ENCODE results near the gene SH3PXD2A. TPM values are rescaled to one million over a fixed set of nuclear protein-coding genes. Genes with fewer than 3 reads are reported as not detected.

SH3PXD2A gene
- polyA plus RNA-seq, 1 experiment, result 50.2 TPM

DNA sequence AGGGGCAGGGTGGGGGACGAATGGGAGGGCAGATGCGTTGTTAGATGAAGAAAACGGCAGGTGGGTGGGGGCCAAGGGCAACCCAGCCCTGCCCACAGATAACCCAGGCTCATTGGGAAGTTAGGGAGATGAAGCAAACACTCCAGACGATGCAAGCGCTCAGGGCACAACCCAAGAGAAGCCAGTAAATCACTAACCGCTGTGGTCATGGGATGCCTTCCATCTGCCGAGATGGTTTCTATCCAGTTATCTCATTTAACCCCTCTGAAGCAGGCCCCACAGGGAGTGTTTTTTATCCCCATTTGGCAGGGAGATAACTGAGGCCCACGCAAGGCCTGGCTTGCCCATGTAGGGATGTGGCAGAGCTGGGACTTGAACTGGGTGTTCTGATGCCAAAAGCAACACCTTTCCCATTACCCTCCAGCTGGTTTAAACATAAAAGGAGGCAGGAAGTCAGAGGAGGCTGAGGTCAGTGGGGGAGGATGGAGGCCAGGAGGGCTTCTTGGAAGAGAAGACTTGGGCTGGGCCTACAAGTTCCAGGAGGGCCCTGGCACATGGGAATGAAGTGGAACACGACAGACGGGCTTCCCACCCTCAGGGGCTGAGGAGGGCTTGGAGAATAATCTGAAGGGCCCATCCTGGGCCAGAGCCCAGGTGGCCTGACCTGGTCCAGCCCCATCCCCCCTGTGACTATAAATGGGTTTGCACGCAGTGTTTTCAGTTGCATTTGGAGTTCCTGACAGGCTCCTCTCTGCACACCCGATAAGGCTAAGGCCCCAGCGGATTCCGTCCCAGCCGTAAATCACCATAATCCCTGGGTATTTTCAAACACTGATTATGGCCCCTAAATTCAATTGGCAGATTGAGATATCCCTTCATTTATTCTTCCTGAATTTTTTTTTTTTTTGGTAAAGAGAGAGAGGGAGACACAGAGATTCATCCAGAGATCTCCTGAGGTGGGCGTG is 281.0 kb downstream of the SH3PXD2A start:
- H3K36me3 ChIP-seq (ENCODE audit: control insufficient read depth, insufficient read depth, low read length), result no peaks in the 10 kb centered on the region
- ChIA-PET CTCF (no interaction called here), POLR2A (no interaction called here)
- TF ChIP-seq CTCF (IDR thresholded peaks at IDR 0.05; ENCODE audit: insufficient read depth, low read depth, low read length), result no peak
- DNase-seq (ENCODE audit: low read depth), result no peak
- H3K4me3 ChIP-seq (ENCODE audit: low read depth, low read length), result no peak overlapping the region
- H3K27me3 ChIP-seq (ENCODE audit: control insufficient read depth, insufficient read depth, low read length), result peaks cover 2% of the 10 kb centered on the region

DNA sequence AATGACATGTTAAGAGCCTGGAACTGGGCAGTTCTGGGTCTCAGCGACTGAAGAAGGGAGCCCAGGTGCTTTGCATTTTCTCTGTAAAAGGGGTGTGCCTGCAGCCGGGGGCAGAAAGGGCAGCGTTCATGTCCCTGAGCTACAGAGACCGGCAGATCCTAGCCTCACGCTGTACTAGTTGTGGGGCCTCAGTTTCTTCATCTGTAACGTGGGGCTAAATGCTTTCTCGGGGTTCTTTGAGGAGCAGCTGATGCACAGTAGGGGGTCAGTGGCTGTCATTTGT is 282.2 kb downstream of the SH3PXD2A start:
- no peak for TF ChIP-seq CTCF (IDR thresholded peaks at IDR 0.05; ENCODE audit: insufficient read depth, low read depth, low read length)
- CTCF ChIA-PET, result interaction anchor here (1.2 kb wide), 1 partner anchor 20 kb away, joined by 5 read pairs; no protein-coding TSS in a partner anchor
- POLR2A ChIA-PET, result interaction anchor here (0.7 kb wide), 2 partner anchors 222 to 250 kb away, joined by 6 to 7 read pairs; no protein-coding TSS in a partner anchor
- no peak for DNase-seq (ENCODE audit: low read depth)
- no peak overlapping the region for H3K4me3 ChIP-seq (ENCODE audit: low read depth, low read length)
- peaks cover 2% of the 10 kb centered on the region for H3K27me3 ChIP-seq (ENCODE audit: control insufficient read depth, insufficient read depth, low read length)
- H3K36me3 ChIP-seq (ENCODE audit: control insufficient read depth, insufficient read depth, low read length), result no peaks in the 10 kb centered on the region

- Histone ChIP-seq H3K4me3 (ENCODE audit: low read depth, low read length) (no peak overlapping the region), H3K36me3 (ENCODE audit: control insufficient read depth, insufficient read depth, low read length) (no peaks in the 10 kb centered on the region), H3K27me3 (ENCODE audit: control insufficient read depth, insufficient read depth, low read length) (peaks cover 2% of the 10 kb centered on the region)
- TF ChIP-seq CTCF (IDR thresholded peaks at IDR 0.05; ENCODE audit: insufficient read depth, low read depth, low read length), result no peak
- ChIA-PET POLR2A (interaction anchor here (0.7 kb wide), 2 partner anchors 221 to 250 kb away, joined by 6 to 7 read pairs; no protein-coding TSS in a partner anchor), CTCF (interaction anchor here (1.2 kb wide), 1 partner anchor 21 kb away, joined by 5 read pairs; no protein-coding TSS in a partner anchor)
- DNase-seq (ENCODE audit: low read depth), result no peak
Observed at GRCh38 chr10:103572347-103573204, 282.8 kb downstream of the SH3PXD2A start.

- DNase-seq (ENCODE audit: low read depth), result no peak
Observed at GRCh38 chr10:103571656-103571975, 283.8 kb downstream of the SH3PXD2A start.

More at GRCh38 chr10:103571656-103571975, 283.8 kb downstream of the SH3PXD2A start:
- Histone ChIP-seq H3K36me3 (ENCODE audit: control insufficient read depth, insufficient read depth, low read length) (no peaks in the 10 kb centered on the region), H3K4me3 (ENCODE audit: low read depth, low read length) (no peak overlapping the region), H3K27me3 (ENCODE audit: control insufficient read depth, insufficient read depth, low read length) (peaks cover 2% of the 10 kb centered on the region)
- no peak for TF ChIP-seq CTCF (IDR thresholded peaks at IDR 0.05; ENCODE audit: insufficient read depth, low read depth, low read length)
- CTCF ChIA-PET, result no interaction called here
- POLR2A ChIA-PET, result no interaction called here

Data from BJ (cell line).